ENCODE results near the gene FCMR. TPM values are rescaled to one million over a fixed set of nuclear protein-coding genes. Genes with fewer than 3 reads are reported as not detected.

FCMR gene
- total and polyA plus RNA-seq, 2 donors (not counting 1 experiment from before 2014, with no cell fraction given), result 711 to 931 TPM

- intact Hi-C loops (cut with micrococcal nuclease), result loop anchor here (10.0 kb wide), 1 partner anchor 439 kb away; the partner anchor contains the start of gene IKBKE
- H3K4me2 ChIP-seq (replicated peaks; ENCODE audit: low read depth, low read length, poor library complexity, severe bottlenecking), result peak overlapping the region; percentile 81
- no peak for DNase-seq
- Mint-ChIP-seq H3K4me1 (peaks cover 91% of the 10 kb centered on the region), H3K4me3 (no peak overlapping the region), H3K9me3 (ENCODE audit: insufficient read depth) (no peaks in the 10 kb centered on the region), H3K27me3 (no peaks in the 10 kb centered on the region), H3K27ac (peak overlapping the region; percentile 87)
- no peak for TF ChIP-seq EZH2 (IDR thresholded peaks at IDR 0.05; ENCODE audit: borderline replicate concordance, insufficient read depth, low read depth, low read length, poor library complexity, severe bottlenecking)
- no peak for TF ChIP-seq CTCF (IDR thresholded peaks at IDR 0.05)
- H4K20me1 ChIP-seq (ENCODE audit: control insufficient read depth, insufficient read depth, low read length, poor library complexity, severe bottlenecking), result peaks cover 100% of the 10 kb centered on the region
- H3K79me2 ChIP-seq (ENCODE audit: control insufficient read depth, insufficient read depth, low read length), result peaks cover 98% of the 10 kb centered on the region
- peaks cover 8 to 93% of the 10 kb centered on the region in 2 experiments for H3K36me3 ChIP-seq (replicated peaks in 1 of 2; ENCODE audit: control extremely low read depth in 1 of 2, control insufficient read depth in 1 of 2, extremely low read depth in 1 of 2, insufficient read depth in 2 of 2, low read length in 1 of 2)
- H3K9ac ChIP-seq (ENCODE audit: low read length), result peak overlapping the region; percentile 96
- no peak overlapping the region for H2AFZ ChIP-seq (ENCODE audit: insufficient read depth, low read depth, low read length, poor library complexity, severe bottlenecking)
- H3K4me1 ChIP-seq (ENCODE audit: control insufficient read depth in 2 of 2, insufficient read depth in 2 of 2, low read length in 2 of 2), result peaks cover 89 to 94% of the 10 kb centered on the region in 2 donors
- H3K27ac ChIP-seq (ENCODE audit: low read length in 2 of 2), result peak overlapping the region; percentile 34 to 88
- POLR2A ChIA-PET, result interaction anchor here (0.7 to 8.6 kb wide), 6 partner anchors 8 to 60 kb away, joined by 3 to 69 read pairs (median 11); partner anchors contain the start of gene FCMR
- peak overlapping the region in 4 of 5 experiments; percentile 4 to 99 (median 76) for H3K4me3 ChIP-seq (ENCODE audit: control extremely low read depth in 1 of 5, extremely low read depth in 1 of 5, insufficient read depth in 1 of 5, low read depth in 2 of 5, low read length in 4 of 5)
- no peaks in the 10 kb centered on the region for H3K9me3 ChIP-seq (ENCODE audit: control extremely low read depth in 1 of 3, control insufficient read depth in 2 of 3, insufficient read depth in 1 of 3, low read length in 2 of 3)
- CTCF ChIA-PET, result interaction anchor here (0.6 to 13.0 kb wide), 14 partner anchors 7 to 314 kb away, joined by 3 to 723 read pairs (median 29); partner anchors contain the start of genes FCMR and IL20
- no peak for ATAC-seq (ENCODE audit: low read depth)
- 92% methylated on average over 2 of the region's 12 CpGs for WGBS (ENCODE audit: insufficient coverage)
- H3K27me3 ChIP-seq (replicated peaks in 1 of 4; ENCODE audit: control extremely low read depth in 1 of 4, control insufficient read depth in 3 of 4, insufficient read depth in 4 of 4, low read length in 3 of 4), result no peaks in the 10 kb centered on the region
These were observed 7.8 kb downstream of the FCMR start for GRCh38 chr1:206913766-206914537.

All from B cell (primary cell).